Measurements from ENCODE around the gene CSF1R. TPM values are rescaled to one million over a fixed set of nuclear protein-coding genes. Genes with fewer than 3 reads are reported as not detected.
A peak's percentile ranks its signal among the peaks of the same experiment; 100 is the strongest.

Gene CSF1R
- total RNA-seq, 1 donor from 2014 or later: 19.5 TPM

DNA sequence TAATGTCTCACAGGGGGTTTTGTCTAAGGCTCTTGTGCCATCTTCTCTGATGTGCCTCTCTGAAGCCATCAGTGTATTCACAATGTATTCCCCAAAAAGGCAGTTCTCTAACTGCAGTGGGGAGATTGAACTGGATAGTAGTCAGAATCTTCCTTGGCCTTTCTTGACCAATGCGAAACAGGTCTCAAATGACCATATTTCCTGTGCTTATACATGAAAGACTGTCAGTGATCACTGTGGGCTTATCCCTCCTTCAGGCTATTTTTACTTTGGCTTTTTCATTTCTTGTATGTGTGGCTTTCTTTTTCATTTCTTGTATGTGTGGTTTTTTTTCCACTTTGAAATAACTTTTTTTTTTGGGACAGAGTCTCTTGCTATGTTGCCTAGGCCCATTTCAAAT lies 66.1 kb downstream of the CSF1R start:
- ATAC-seq (ENCODE audit: poor library complexity): no peak
- DNase-seq: no peak
- intact Hi-C loops (cut with DNase I): no loop called here

DNA sequence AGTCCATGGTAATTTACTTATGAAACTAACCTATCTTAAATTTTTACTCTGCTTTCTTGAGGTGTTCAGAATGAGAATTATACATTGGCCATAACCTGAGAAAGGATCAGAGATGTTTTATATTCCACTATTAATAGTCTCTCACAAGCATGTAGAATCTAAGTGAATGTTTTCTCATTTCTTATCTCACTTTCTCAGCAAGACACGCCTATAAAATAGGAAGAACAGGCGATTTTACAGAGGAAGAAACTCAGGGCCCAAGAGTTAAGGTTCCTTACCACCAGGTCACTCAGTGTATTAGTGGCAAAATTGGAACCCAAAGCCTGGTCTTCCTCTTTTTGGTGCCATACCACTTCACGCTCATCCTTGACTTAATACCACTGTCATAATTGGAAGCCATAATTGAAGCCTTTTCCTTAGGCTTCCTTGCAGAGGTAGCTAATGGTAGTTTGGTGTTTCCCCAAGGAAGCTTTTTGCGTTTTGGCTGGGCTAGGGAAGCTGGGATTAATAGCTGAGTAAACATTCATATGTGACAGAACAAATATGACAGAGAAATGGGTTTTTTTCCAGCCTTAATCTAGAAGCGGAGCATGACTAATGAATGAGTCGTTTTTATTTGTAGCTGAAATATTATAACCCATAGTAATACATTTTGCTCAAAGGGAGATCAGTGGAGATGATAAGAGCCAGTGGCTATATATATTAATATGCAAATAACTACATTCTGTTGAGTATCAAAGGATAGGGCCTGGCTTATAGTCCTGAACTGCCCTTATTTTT lies 68.9 kb downstream of the CSF1R start:
- ATAC-seq (ENCODE audit: poor library complexity): no peak
- no peak for DNase-seq
- intact Hi-C loops (cut with DNase I): no loop called here

DNA sequence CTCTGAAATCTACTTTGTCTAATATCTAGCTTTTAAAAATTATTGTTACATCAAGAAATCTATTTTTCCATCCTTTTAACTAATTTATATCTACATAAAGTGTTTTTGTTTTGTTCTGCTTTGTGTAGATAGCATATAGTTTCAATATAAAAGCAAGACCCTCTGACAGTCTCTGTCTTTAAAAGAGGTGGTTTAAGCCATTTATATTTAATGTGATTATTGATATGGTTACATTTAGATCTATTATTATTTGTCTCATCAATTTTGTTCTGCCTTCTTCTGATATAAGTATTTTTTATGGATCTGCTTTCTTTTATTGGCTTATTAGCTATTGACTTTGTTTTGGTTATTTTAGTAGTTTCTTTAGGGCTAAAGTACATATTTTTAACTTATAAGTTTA lies 69.8 kb downstream of the CSF1R start:
- ATAC-seq (ENCODE audit: poor library complexity) (no peak), DNase-seq (no peak)
- intact Hi-C loops (cut with DNase I): no loop called here

DNA sequence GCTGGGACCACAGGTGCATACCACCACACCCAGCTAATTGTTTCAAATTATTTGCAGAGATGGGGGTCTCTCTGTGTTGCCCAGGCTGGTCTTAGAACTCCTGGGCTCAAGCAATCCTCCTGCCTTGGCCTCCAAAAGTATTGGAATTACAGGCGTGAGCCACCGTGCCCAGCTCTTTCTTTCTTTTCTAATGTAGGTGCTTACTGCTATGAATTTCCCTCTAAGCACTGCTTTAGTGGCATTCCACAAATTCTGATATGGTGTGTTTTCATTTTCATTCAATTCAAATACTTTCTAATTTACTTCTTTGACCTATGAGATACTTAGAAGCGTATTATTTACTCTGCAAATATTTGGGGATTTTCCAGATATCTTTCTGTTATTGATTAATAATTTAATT lies 70.9 kb downstream of the CSF1R start:
- ATAC-seq (ENCODE audit: poor library complexity) (no peak), DNase-seq (no peak)
- intact Hi-C loops (cut with DNase I): no loop called here

DNA sequence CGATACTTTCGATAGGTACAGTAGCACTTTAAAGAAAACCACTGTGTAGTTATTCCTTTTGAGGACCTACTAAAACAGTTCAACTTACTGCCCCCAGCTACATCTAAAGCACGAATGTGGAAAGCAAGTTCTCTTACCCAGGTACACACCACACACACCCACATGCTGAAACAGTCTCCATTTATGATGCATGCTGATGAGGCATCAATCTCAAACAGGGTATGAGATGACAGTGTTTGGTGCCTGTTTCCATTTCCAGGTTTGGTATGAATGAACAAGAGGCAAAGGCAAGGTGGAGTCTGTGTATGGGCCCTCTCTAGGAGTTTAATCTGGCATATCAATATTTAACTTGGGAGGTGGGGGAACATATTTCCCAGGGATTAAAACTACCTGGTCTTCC lies 71.9 kb downstream of the CSF1R start:
- ATAC-seq (ENCODE audit: poor library complexity) (no peak), DNase-seq (no peak)
- intact Hi-C loops (cut with DNase I): no loop called here

DNA sequence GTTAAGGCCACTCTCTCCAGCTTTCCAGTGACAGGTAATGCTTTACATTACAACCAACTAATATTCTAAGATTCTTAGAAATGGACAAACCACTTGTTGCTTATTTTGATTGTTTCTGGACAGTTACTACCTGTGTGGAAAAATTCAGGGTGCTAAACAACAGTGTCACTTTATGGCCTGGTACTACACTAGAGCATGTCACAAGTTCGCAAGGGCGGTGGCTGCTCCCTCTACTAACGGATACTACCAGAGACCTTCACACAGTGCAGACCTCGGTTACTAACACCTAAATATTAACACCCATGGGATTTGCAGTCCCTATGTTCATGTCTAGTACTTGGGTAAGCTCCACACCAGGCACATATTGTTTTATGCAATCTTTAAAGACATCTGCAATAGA lies 72.4 kb downstream of the CSF1R start:
- intact Hi-C loops (cut with DNase I): no loop called here
- no peak for ATAC-seq (ENCODE audit: poor library complexity)
- DNase-seq: no peak

DNA sequence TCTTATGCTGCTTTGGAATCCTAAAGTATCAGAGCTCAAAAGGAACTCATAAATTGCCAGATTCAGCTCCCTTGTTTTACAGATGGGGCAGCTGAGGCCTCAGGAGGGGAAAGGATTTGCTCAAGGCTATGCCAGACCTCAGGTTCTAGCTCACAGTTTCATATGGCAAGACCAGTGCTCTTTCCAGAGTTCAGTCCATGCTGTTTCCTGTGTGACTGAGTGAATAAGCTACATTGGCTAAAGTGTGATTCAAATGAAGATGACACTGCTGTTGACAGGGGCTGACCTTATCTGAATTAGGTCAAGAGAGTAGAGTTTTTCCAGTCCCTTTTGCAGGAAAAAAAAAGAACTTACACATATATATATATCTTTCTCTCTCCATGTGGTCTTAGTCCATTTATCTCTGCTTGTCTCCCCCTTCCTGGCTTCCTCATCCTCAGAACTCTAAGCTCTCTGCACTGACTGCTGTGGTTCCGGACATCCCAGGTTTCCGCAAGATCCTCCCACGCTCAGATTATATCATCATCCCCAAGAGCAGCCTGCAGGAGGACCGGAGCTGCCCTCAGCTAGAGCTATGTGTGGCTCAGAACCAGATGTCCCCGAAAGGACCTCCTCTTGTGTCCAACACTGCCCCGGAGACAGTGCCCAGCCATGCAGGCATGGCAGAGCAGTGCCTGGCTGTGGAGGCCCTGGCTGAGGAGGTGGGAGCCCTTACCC lies 76.5 kb downstream of the CSF1R start:
- DNase-seq (no peak), ATAC-seq (ENCODE audit: poor library complexity) (peak; percentile 31)
- intact Hi-C loops (cut with DNase I): no loop called here

DNA sequence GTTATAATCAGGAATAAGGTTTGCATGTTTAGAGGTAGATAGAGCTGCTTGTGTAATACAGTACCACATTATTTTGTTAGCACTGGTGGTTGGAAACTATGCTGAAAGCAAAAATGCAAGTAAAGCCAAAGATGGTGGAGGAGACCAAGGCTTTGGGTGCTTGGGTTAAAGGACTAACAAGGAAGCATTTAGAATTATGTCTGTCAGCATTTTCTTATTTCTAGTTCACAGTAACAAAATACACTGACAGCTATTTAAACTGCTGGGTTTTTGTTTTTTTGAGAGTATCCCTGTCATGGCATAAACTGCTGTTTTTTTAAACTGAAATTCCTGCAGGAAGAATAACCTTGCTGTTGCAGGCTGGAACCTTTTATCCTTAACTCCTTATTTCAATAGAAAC lies 79.3 kb downstream of the CSF1R start:
- intact Hi-C loops (cut with DNase I): no loop called here
- no peak for DNase-seq
- no peak for ATAC-seq (ENCODE audit: poor library complexity)

DNA sequence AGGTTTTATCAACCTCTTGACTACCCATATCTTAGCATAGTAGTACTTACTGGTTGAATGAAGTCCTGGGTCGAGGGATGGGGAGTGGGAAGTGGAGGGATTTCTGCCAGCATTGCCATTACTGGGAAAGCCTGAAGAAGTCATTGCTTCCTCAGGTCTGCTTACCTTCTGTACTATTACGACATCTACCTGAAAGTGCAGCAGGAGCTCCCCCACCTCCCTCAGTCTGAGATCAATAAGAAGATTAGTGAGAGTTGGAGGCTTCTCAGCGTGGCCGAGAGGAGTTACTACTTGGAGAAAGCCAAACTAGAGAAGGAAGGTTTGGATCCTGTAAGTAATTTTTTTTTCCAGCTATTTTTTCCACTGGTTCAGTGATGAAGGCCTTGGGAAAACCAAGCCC lies 80.0 kb downstream of the CSF1R start:
- ATAC-seq (ENCODE audit: poor library complexity) (no peak), DNase-seq (no peak)
- intact Hi-C loops (cut with DNase I): no loop called here

Other genes with a start within 250 kb of the CSF1R start
- gene PDE6A, start 141.8 kb downstream of the CSF1R start, total RNA-seq: 0.08 TPM
- 2.9 TPM for gene SLC26A2, start 125.8 kb downstream of the CSF1R start, total RNA-seq
- 1.9 TPM for gene TIGD6, start 85.9 kb downstream of the CSF1R start, total RNA-seq
- gene HMGXB3, start 85.8 kb downstream of the CSF1R start, total RNA-seq: 13.8 TPM
- gene PDGFRB, start 69.3 kb upstream of the CSF1R start, total RNA-seq: 47.0 TPM
- gene CDX1, start 80.2 kb upstream of the CSF1R start, total RNA-seq: not detected
- not detected for gene SLC6A7, start 103.5 kb upstream of the CSF1R start, total RNA-seq
- 17.1 TPM for gene CAMK2A, start 203.2 kb upstream of the CSF1R start, total RNA-seq
- 0.38 TPM for gene ARSI, start 216.4 kb upstream of the CSF1R start, total RNA-seq